HPDE6-E6E7 (cell line): Measurements from ENCODE around the gene PDSS2.
"Not testable (repeated sequence)": the region's sequence is repeated elsewhere in the genome, so short reads cannot be mapped to it uniquely, and the experiment has no call there.

Source experiments
- DNase-seq: peaks from one replicate; pipeline ENCODE4 v3.0.0; 2011; ENCODE audit warnings: missing footprints; ENCODE audit errors: extremely low spot score

Gene PDSS2

GRCh38 chr6:107321793-107322192 lies 137.6 kb downstream of the PDSS2 start:
- no peak for DNase-seq

GRCh38 chr6:107319906-107320530 lies 139.3 kb downstream of the PDSS2 start:
- no peak for DNase-seq

- peak; percentile 59 for DNase-seq
Observed at GRCh38 chr6:107318100-107318736, 141.1 kb downstream of the PDSS2 start.

GRCh38 chr6:107315114-107315513 lies 144.2 kb downstream of the PDSS2 start:
- no peak for DNase-seq

GRCh38 chr6:107314531-107314939 lies 144.8 kb downstream of the PDSS2 start:
- no peak for DNase-seq

GRCh38 chr6:107313776-107314175 lies 145.6 kb downstream of the PDSS2 start:
- no peak for DNase-seq

GRCh38 chr6:107310362-107310761 lies 149.0 kb downstream of the PDSS2 start:
- no peak for DNase-seq

GRCh38 chr6:107308677-107309076 lies 150.7 kb downstream of the PDSS2 start:
- DNase-seq = no peak

- DNase-seq = not testable (repeated sequence)
Observed at GRCh38 chr6:107305994-107306393, 153.4 kb downstream of the PDSS2 start.

GRCh38 chr6:107305391-107305790 lies 154.0 kb downstream of the PDSS2 start:
- DNase-seq = no peak

GRCh38 chr6:107304421-107305025 lies 154.8 kb downstream of the PDSS2 start:
- DNase-seq = peak; percentile 60

GRCh38 chr6:107293350-107293749 lies 166.0 kb downstream of the PDSS2 start:
- DNase-seq = no peak

- DNase-seq = no peak
Observed at GRCh38 chr6:107292715-107293271, 166.6 kb downstream of the PDSS2 start.

- no peak for DNase-seq
Observed at GRCh38 chr6:107290491-107290890, 168.9 kb downstream of the PDSS2 start.

GRCh38 chr6:107289258-107289657 lies 170.1 kb downstream of the PDSS2 start:
- DNase-seq = not testable (repeated sequence)

GRCh38 chr6:107285683-107286082 lies 173.7 kb downstream of the PDSS2 start:
- DNase-seq = not testable (repeated sequence)

- DNase-seq = no peak
Observed at GRCh38 chr6:107284805-107285204, 174.6 kb downstream of the PDSS2 start.

- no peak for DNase-seq
Observed at GRCh38 chr6:107280791-107281190, 178.6 kb downstream of the PDSS2 start.

GRCh38 chr6:107280001-107280400 lies 179.4 kb downstream of the PDSS2 start:
- DNase-seq = not testable (repeated sequence)

- DNase-seq = no peak
Observed at GRCh38 chr6:107275330-107275865, 184.0 kb downstream of the PDSS2 start.

- DNase-seq = no peak
Observed at GRCh38 chr6:107274288-107274687, 185.1 kb downstream of the PDSS2 start.

- DNase-seq = no peak
Observed at GRCh38 chr6:107272246-107272645, 187.1 kb downstream of the PDSS2 start.
